Vagina (tissue), 2 donors: ENCODE results near the gene RIPK1. TPM values are rescaled to one million over a fixed set of nuclear protein-coding genes. Genes with fewer than 3 reads are reported as not detected.
"Not testable (repeated sequence)": the region's sequence is repeated elsewhere in the genome, so short reads cannot be mapped to it uniquely, and the experiment has no call there.

ENCODE experiments used
- DNase-seq, 2 donors: peaks; one replicate each; pipeline ENCODE4 v3.0.0-alpha.2; 2017; ENCODE audit errors: extremely low spot score in 2 of 2
- H3K27ac ChIP-seq: fragments of 200-600 bp; sonication (generic); one replicate; pipeline ENCODE4 v1.5.1; 2019
- H3K27me3 ChIP-seq: fragments of 200-600 bp; sonication (generic); one replicate; pipeline ENCODE4 v1.5.1; 2019
- H3K36me3 ChIP-seq, 2 donors: fragments of 200-600 bp; sonication (generic); one replicate each; pipeline ENCODE4 v1.5.1; 2017 to 2019
- H3K4me1 ChIP-seq: fragments of 200-600 bp; sonication (generic); one replicate; pipeline ENCODE4 v1.5.1; 2019
- H3K4me3 ChIP-seq, 2 donors: fragments of 200-600 bp; sonication (generic); 1 replicate in 1 of 2; 2 replicates in 1 of 2; pipeline ENCODE4 v1.5.1; 2016 to 2019
- H3K9me3 ChIP-seq: fragments of 200-600 bp; sonication (generic); one replicate; pipeline ENCODE4 v1.5.1; 2019
- CTCF ChIP-seq, 3 experiments: fragments of 450-650 bp in 2 of 3; fragments of 200-600 bp in 1 of 3; sonication (generic) in 1 of 3; IDR thresholded peaks; one replicate each; pipeline ENCODE4 v1.5.1; 2017 to 2019; ENCODE audit warnings: antibody characterized with exemption in 3 of 3, mild to moderate bottlenecking in 2 of 3, moderate library complexity in 2 of 3
- POLR2A ChIP-seq, 2 donors: fragments of 450-650 bp; IDR thresholded peaks; one replicate each; pipeline ENCODE4 v1.6.1; 2017; ENCODE audit warnings: antibody characterized with exemption in 2 of 2, mild to moderate bottlenecking in 2 of 2, moderate library complexity in 2 of 2
- POLR2AphosphoS5 ChIP-seq, 2 donors: sonication (generic); formaldehyde crosslinking; IDR thresholded peaks; one replicate each; pipeline ENCODE4 v1.9.0; 2017; ENCODE audit warnings: antibody characterized with exemption in 2 of 2, mild to moderate bottlenecking in 2 of 2, low read depth in 1 of 2; ENCODE audit not compliant: insufficient read depth in 1 of 2
- intact Hi-C: fragments of 100-400 bp; cut with DNase I; formaldehyde crosslinking; loops from one replicate; pipeline ENCODE4 v1.15.1; 2023
- total RNA-seq: library from RNA; depleted of rRNA; stranded (reverse); fragments of >200 nt; gene quantifications from one replicate; pipeline ENCODE4 v1.2.3, GENCODE V29; 2016

The RIPK1 gene
- total RNA-seq, 1 donor from 2014 or later: 27.0 TPM

GRCh38 chr6:3041147-3041546 lies 27.1 kb upstream of the RIPK1 start:
- intact Hi-C loops: no loop called here
- DNase-seq: no peak
- Histone ChIP-seq H3K27ac (no peak overlapping the region), H3K36me3 (no peaks in the 10 kb centered on the region), H3K4me1 (no peaks in the 10 kb centered on the region), H3K4me3 (no peak overlapping the region), H3K9me3 (no peaks in the 10 kb centered on the region), H3K27me3 (no peaks in the 10 kb centered on the region)
- TF ChIP-seq POLR2A (IDR thresholded peaks at IDR 0.05) (no peak), POLR2AphosphoS5 (IDR thresholded peaks at IDR 0.05; ENCODE audit: insufficient read depth in 1 of 2, low read depth in 1 of 2) (no peak), CTCF (IDR thresholded peaks at IDR 0.05) (no peak)

- intact Hi-C loops: no loop called here
- H3K27me3 ChIP-seq: no peaks in the 10 kb centered on the region
- no peaks in the 10 kb centered on the region for H3K9me3 ChIP-seq
- H3K4me1 ChIP-seq: no peaks in the 10 kb centered on the region
- TF ChIP-seq POLR2A (IDR thresholded peaks at IDR 0.05) (no peak), POLR2AphosphoS5 (IDR thresholded peaks at IDR 0.05; ENCODE audit: insufficient read depth in 1 of 2, low read depth in 1 of 2) (no peak), CTCF (IDR thresholded peaks at IDR 0.05) (no peak)
- H3K36me3 ChIP-seq: no peaks in the 10 kb centered on the region
- H3K4me3 ChIP-seq: no peak overlapping the region
- no peak for DNase-seq
- no peak overlapping the region for H3K27ac ChIP-seq
Observed at GRCh38 chr6:3041606-3042005, 26.7 kb upstream of the RIPK1 start.

- intact Hi-C loops: no loop called here
- no peaks in the 10 kb centered on the region for H3K4me1 ChIP-seq
- TF ChIP-seq POLR2AphosphoS5 (IDR thresholded peaks at IDR 0.05; ENCODE audit: insufficient read depth in 1 of 2, low read depth in 1 of 2): no peak
- no peak for TF ChIP-seq CTCF (IDR thresholded peaks at IDR 0.05)
- no peak for TF ChIP-seq POLR2A (IDR thresholded peaks at IDR 0.05)
- H3K9me3 ChIP-seq: no peaks in the 10 kb centered on the region
- H3K36me3 ChIP-seq: no peaks in the 10 kb centered on the region
- no peak for DNase-seq
- no peak overlapping the region for H3K27ac ChIP-seq
- no peak overlapping the region for H3K4me3 ChIP-seq
- H3K27me3 ChIP-seq: no peaks in the 10 kb centered on the region
Observed at GRCh38 chr6:3045369-3045768, 22.9 kb upstream of the RIPK1 start.

- Histone ChIP-seq H3K4me3 (no peak overlapping the region), H3K27ac (no peak overlapping the region), H3K9me3 (no peaks in the 10 kb centered on the region), H3K4me1 (no peaks in the 10 kb centered on the region), H3K36me3 (no peaks in the 10 kb centered on the region), H3K27me3 (no peaks in the 10 kb centered on the region)
- no peak for DNase-seq
- intact Hi-C loops: no loop called here
- TF ChIP-seq POLR2A (IDR thresholded peaks at IDR 0.05) (no peak), CTCF (IDR thresholded peaks at IDR 0.05) (no peak), POLR2AphosphoS5 (IDR thresholded peaks at IDR 0.05; ENCODE audit: insufficient read depth in 1 of 2, low read depth in 1 of 2) (no peak)
Observed at GRCh38 chr6:3045777-3046176, 22.5 kb upstream of the RIPK1 start.

GRCh38 chr6:3046295-3046694 lies 22.0 kb upstream of the RIPK1 start:
- H3K36me3 ChIP-seq: no peaks in the 10 kb centered on the region
- intact Hi-C loops: no loop called here

GRCh38 chr6:3048009-3048408 lies 20.3 kb upstream of the RIPK1 start:
- H3K4me3 ChIP-seq, H3K27ac ChIP-seq, H3K36me3 ChIP-seq, H3K27me3 ChIP-seq, H3K4me1 ChIP-seq, H3K9me3 ChIP-seq, DNase-seq, intact Hi-C loops: not testable (repeated sequence)

More at GRCh38 chr6:3046295-3046694, 22.0 kb upstream of the RIPK1 start:
- no peaks in the 10 kb centered on the region for H3K9me3 ChIP-seq
- no peak for DNase-seq
- no peak overlapping the region for H3K27ac ChIP-seq
- TF ChIP-seq CTCF (IDR thresholded peaks at IDR 0.05) (no peak), POLR2AphosphoS5 (IDR thresholded peaks at IDR 0.05; ENCODE audit: insufficient read depth in 1 of 2, low read depth in 1 of 2) (no peak), POLR2A (IDR thresholded peaks at IDR 0.05) (no peak)
- no peak overlapping the region for H3K4me3 ChIP-seq
- H3K27me3 ChIP-seq: no peaks in the 10 kb centered on the region
- no peaks in the 10 kb centered on the region for H3K4me1 ChIP-seq
